T-helper 1 cell (primary cell): ENCODE measurements around the gene MAP2K2.
A peak's percentile ranks its signal among the peaks of the same experiment; 100 is the strongest.

Experiments
- DNase-seq, 5 donors: peaks; one replicate each; pipeline ENCODE4 v3.0.0-alpha.2; 2012 to 2020

MAP2K2 gene

DNA sequence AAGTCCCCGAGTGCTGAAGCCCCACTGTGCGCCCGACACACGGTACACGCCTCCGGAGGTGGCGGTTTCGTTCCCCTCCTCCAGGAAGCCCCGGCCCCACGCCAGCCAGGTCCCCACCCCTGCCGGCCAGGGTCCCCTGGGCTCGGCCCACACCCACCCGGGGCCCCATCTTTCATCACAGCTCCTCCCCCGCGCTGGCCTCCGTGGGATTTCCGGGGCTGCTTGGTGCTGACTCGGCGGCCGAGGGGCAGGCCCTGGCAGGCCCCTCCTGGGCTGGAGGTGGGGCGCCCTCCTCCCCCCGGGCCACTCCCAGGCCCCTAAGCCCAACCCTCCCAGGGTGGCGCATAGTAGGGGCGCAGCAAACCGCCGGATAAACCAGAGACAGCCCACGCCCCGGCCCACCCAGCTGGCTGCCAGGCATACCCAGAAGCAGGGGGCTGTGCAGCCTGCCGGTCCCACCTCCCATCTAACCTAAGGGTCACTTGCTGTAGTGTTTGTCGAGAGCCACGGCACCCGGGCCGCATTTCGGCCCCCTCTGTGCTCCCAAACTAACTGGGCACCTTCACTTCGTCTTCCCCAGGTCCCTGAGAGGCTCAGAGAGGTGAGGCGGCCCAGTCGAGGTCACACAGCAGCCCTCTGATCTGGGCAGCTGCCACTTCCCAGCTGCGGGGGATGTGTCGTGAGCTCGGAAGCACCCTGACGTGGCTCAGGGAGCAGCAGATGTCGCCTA, 63.9 kb downstream of the MAP2K2 start:
- peak in 4 of 5 donors; percentile 39 to 53 (median 50) for DNase-seq

DNA sequence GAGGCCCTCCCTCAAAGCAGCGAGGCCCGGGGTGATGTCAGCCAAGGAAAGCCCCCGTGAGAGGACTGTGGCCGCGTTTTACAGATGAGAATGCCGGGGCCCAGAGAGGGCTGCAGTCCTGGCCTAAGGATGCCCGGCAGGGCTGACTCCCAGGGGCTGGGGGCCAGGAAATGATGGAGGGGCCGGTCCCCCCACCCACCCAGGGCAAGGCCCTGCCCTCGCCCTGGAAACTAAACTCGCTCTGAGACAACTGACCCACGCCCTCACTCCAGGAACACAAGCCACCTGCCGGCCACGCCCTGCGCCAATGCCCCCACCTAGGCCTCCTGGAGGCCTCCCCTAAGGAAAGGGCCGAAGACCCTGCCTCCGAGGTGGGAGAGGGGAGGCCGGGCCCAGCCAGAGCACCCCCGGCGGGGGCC, 64.5 kb downstream of the MAP2K2 start:
- DNase-seq: no peak

GRCh38 chr19:4058693-4059452, 65.0 kb downstream of the MAP2K2 start:
- no peak for DNase-seq

DNA sequence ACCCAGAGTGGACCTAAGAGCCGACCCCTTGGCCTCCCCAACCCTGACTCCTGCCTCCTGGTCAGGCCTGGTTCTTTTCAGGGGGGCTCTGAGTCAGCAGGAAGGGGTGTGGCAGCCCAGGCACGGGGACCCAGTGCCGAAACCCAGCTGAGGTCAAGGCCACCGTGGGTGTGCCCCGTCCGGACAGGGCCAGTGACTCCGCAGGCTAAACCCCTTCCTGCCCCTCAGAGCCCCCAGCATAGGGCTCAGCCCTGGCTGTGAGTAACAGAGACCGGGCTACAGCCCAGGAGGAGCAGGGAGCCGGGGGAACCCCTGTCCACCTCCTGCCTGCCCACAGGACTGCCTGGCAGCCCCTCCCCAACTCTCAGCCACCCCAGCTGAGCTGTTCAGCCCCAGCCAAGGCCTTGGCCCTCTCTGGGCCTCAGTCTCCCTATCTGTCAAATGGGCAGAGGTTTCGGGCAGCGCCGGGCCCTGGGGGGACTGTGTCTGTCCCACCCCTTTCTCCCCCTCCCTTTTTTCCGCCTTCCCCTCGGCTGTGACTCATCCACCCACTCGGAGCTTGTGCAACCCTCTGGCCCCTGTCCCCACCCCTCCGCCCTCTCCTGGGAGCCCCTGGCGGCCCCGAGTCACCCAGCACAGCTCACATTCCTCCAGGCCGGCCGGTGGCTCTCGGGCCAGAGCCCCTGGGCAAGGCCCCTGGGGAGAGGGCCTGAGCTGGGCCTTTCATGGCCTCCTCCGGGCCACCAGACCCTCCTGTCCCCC, 65.8 kb downstream of the MAP2K2 start:
- no peak for DNase-seq

DNA sequence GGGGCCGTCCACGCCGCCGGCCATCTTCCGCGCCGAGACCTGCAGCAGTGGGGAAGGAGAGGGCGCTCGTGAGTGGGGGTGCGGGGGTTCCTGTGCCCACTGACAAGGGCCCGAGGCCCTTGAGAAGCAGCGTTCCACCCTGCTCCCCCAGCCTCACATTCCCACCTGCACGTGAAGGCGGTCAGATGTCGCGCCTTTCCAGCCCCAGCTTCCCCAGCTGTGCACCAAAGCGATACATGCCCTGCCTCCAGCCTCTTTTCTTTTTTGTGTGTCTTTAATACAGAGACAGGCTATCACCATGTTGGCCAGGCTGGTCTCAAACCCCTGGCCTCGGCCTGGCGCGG, 68.7 kb downstream of the MAP2K2 start:
- no peak for DNase-seq

GRCh38 chr19:4054441-4055208, 69.3 kb downstream of the MAP2K2 start:
- no peak for DNase-seq

DNA sequence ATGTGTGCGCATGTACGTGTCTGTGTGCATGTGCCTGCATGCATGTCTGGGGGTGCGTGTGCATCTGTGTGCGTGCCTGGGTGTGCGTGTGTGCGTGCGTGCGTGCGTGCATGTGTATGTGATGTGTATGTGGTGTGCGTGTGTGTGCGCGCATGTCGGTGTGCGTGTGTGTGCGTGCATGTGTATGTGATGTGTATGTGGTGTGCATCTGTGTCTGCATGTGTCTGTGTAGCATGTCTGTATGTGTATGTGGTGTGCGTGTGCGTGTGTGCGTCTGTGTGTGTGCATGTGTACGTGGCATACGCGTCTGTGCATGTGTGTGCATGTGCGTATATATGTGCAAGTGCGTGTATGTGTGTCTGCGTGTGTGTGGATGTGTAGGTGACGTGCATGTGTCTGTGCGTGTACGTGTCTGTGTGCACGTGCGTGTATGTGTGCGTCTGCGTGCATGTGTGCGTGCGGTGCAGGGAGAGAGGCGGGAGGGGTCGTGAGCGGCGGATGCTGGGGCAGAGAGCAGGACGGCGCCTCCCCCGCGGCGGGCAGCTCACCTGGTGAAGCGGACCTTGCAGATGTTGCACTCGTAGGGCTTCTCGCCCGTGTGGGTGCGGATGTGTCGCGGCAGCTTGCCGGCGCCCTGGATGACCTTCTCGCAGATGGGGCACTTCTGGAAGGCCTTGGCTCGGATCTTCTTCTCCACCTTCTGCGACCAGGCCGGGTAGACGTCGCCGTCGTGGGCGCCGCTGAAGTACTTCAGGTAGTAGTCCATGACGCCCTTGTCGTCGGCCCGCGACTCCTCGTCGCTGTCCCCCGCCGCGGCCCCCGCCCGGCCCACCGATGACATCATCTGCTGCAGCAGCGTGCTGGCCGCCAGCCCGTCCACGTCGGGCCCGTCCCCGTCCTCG, 70.2 kb downstream of the MAP2K2 start:
- DNase-seq: no peak

DNA sequence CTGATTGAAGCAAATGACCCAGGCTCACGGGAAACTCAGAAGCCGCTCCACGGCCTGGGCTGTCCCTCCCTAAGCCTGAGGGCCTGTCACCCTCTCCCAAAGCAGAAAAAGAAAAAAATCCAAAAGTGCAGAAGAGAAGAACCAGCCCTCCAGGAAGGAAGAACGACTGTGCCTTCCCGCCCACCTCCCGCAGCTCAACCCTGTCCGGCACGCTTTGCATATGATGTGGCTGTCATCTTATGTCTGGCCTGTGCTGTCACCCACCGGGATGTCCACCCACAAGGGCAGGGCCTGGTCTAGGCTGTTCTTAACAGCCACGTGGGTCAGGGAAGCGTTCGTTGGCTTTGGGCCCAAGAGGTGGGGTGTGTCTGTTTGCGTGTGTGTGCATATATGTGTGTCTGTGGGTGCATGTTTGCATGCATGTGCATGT, 70.9 kb downstream of the MAP2K2 start:
- no peak for DNase-seq

GRCh38 chr19:4052114-4052992, 71.6 kb downstream of the MAP2K2 start:
- DNase-seq: no peak

DNA sequence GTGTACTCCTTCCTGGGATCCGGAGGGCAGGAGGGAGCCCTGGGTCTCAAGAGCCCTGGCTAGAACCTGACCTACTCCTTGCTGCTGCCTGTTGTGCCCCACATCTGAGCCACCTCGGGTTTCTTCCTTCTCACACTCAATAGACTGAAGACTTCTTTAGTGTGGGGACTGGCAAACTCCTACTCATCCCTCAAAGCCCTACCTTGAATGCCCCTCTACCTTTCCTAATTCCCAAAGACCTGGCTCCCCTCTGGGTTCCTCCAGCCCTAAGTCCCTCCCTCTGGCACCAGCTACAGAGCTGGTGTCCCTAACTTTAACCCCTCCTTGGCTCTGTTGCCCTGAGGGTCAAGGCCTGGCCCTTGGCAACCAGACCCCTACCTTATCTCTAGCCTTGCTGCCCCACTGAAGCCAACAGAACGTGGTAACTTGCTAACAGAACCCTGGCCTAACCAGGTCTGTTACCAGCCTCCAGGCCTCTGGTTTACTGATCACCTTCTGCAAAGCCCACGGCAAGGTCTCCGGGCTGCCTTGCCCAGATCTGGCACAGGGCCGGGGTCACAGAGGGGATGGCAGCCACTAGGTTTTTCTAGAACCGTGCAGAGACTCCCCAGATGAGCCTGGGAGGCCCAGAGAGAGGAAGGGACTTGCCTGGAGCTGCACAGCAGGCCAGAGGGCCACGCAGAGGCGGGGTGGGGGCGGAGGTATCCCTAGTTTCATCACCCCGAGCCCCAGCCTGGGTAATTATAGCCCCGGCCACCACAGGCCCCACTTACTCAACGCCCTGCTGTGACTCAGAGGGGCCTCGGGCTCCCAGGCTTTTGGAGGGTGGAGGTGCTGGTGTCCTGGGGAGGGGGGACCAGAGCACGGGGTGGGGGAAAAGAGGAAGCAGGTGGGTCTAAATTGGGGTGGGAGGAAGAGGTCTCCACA, 72.5 kb downstream of the MAP2K2 start:
- DNase-seq: no peak

GRCh38 chr19:4049432-4049831, 74.5 kb downstream of the MAP2K2 start:
- DNase-seq: no peak

DNA sequence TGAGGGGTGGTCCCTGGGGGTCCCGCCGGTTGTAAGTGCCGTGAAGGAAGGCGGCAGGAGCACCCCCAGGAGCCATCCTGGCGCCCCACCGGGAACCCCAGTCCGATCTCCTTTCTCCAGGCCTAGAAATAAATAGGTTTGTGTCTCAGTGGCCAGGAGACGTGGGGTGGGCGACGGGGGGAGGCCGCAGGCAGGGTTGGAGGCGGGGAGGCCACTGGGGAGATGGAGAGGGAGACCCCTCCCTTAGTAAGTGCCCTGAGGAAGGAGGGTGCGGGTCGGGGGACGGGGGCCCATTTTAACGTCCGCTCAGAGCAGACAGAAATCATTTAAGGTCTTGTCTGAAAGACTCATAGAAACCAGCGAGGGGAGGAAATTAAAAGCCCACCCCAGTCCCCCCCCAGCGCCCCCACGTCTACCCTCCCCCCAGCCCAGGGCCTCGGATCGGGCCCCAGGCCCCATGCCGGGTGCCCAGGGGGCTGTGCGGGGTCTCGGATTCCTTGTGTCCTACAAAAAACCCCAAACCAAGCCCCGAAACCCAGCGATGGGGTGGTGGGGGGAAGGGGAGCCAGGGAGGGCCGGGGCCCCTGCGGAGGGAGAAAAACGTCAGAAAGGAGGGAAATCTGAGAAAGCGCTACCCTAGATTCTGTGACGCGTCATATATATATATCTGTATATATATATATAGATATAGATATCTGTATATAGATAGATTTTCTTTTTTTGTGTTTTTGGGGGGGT, 76.8 kb downstream of the MAP2K2 start:
- no peak for DNase-seq

DNA sequence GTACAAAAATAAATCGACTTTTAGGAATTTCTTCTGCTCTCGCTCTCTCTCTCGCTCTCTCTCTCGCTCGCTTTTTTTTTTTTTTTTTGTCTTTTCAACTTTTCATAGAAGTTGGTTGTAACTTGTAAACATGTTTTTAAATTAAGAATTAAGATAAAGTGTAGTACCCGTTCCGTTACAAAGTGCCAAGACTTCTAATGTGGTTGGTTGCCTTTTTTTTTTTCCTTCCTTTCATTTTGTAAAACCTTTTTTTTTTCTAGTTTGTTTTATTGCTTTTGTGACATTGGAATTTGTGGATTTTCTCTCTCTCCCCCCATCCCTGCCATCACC, 77.6 kb downstream of the MAP2K2 start:
- no peak for DNase-seq

DNA sequence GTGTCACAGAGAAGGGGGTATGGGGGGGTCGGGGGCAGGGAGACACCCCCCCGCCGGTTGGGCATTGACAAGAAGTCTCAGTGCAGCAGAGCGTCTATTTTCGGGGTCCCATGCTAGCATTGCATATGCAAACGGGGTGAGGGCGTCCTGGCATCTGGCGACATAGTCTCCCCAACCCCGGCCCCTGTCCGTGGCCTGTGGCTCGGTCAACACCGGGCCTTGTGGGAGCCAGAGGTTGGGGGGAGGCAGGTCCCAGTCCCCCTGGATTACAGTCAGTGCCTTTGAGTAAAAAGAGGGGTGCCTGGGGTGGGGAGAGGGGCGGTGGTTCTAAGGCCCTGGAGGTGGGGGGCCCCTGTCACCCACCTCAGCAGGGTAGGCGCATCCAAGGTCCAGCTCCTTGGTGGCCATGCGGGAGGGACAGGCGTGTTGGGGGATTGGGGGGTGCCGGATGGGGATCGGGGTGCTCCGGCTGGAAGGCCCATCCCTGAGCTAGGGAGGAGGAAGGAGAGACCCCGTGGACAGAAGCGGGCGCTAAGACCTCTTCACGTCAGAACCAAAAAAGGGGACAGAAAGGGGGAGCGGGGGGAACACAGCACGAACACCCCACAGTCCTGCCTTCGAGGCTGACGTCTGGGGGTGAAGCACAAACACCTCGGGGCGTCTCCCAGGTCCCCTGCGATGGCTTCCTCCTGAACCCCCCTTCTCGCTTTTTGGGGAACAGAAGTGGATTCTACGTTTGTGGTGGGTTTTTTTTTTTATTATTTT, 78.1 kb downstream of the MAP2K2 start:
- no peak for DNase-seq

DNA sequence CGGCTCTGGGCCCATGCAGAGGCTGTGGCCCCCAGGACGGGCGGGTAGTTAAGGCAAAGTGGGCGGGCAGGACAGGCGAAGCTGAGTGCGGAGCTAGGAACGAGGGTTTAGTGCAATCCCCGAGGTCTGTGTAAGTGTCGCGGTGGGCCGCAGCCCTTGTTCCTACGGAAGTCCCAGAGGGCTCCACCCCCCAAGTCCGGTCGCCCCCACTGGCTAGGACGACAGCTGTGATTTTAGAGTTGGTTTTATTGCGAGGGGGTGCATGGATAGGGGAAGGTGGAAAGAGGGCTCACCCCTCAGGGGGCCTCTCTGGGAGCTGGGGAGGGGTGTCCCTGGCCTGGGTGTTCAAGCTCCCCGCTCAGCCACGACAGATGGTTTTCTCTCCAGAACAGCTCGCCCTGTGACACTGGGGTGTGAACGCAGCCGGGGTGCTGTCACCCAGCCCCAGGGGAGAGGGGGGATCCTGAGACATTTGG, 78.9 kb downstream of the MAP2K2 start:
- DNase-seq: no peak

DNA sequence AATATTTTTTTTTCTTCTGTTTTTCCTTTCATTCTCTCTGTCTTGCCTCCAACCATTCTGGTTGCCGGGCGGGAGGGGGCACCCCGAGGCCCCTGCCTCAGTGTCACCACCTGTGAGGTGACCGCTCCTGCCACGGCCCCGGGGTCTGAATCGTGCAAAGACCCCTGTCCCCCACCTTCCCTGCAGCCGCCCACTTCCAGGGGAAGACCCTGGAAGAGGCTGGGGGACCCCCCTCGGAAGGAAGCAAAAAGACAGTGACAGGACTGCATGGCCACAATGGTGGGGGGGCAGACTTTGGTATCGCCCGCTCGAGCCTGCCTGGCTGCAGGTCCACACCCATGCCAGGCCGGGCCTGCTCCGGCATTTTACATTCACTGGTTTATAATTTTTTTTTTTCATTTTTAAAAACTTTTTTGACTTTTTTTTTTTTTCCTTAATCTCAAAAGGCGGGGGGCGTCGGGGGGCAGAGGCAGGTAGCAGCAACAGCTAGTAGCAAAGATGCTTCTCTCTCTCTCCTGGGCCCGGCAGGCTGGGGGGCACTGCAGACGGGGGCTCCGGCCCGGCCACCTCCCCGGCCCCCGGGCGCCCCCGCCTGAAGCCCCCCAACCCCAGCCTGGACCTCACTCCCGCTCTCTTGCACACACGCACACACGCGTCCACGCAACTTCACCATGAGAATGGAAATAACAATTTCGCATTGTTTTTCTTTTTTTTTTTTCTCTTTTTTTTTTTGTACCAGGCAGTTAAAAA, 79.8 kb downstream of the MAP2K2 start:
- DNase-seq: no peak

- DNase-seq: no peak
Measured at GRCh38 chr19:4043401-4043800, 80.5 kb downstream of the MAP2K2 start.
